SU-DHL-6 (cell line): Measurements from ENCODE around the gene NRP1.

Source experiments
- EZH2phosphoT487 ChIP-seq: fragments of 200-600 bp; sonication (generic), shearing (Covaris generic); conservative IDR thresholded peaks from 2 replicates; pipeline ENCODE4 v1.6.1; 2018; ENCODE audit warnings: mild to moderate bottlenecking, antibody characterized with exemption, low read length, moderate library complexity, mixed read lengths
- TF ChIP-seq, protein P1 (sequence below): fragments of 200-600 bp; sonication (generic); IDR thresholded peaks from one replicate; pipeline ENCODE4 v1.5.1; 2017; ENCODE audit warnings: antibody characterized with exemption, mild to moderate bottlenecking, low read length, moderate library complexity; ENCODE audit not compliant: insufficient read depth, poor library complexity, severe bottlenecking

DNA sequence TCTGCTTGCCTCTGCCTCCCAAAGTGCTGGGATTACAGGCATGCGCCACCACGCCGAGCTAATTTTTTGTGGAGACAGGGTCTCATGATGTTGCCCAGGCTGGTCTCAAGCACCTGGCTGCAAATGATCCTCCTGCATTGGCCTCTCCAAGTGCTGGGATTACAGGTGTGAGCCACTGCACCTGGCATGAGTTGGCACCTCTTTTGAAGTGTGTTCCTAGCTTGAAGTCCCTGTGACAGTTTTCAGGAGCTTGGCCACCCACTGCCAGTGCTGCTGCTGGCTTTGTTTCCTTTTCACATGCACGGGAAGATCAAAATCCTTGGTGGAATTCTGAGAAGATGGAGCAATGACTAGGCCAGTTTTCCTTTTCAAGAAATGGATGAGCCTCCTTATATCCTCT is 126.3 kb downstream of the NRP1 start:
- TF ChIP-seq, protein P1, sequence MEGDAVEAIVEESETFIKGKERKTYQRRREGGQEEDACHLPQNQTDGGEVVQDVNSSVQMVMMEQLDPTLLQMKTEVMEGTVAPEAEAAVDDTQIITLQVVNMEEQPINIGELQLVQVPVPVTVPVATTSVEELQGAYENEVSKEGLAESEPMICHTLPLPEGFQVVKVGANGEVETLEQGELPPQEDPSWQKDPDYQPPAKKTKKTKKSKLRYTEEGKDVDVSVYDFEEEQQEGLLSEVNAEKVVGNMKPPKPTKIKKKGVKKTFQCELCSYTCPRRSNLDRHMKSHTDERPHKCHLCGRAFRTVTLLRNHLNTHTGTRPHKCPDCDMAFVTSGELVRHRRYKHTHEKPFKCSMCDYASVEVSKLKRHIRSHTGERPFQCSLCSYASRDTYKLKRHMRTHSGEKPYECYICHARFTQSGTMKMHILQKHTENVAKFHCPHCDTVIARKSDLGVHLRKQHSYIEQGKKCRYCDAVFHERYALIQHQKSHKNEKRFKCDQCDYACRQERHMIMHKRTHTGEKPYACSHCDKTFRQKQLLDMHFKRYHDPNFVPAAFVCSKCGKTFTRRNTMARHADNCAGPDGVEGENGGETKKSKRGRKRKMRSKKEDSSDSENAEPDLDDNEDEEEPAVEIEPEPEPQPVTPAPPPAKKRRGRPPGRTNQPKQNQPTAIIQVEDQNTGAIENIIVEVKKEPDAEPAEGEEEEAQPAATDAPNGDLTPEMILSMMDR = no peak
- no peak for TF ChIP-seq EZH2phosphoT487
